HL-60 (cell line): Measurements from ENCODE around the gene PGRMC1.

Experiments used
- DNase-seq, 2 experiments: peaks; one replicate each; pipeline ENCODE4 v3.0.0-alpha.2; 2010 to 2020; ENCODE audit warnings: low read depth in 1 of 2, low spot score in 1 of 2
- H3K27ac ChIP-seq: fragments of 250-450 bp; sonication (Bioruptor Pico); replicated peaks from 2 replicates; pipeline ENCODE4 v1.5.1; 2020; ENCODE audit warnings: mild to moderate bottlenecking, moderate library complexity
- H3K27me3 ChIP-seq: fragments of 250-450 bp; sonication (Bioruptor Pico); 2 replicates; pipeline ENCODE4 v1.5.1; 2021; ENCODE audit warnings: mild to moderate bottlenecking, moderate library complexity; ENCODE audit not compliant: insufficient read depth, poor library complexity, severe bottlenecking
- H3K4me3 ChIP-seq: replicated peaks from 2 replicates; pipeline ENCODE4 v1.5.1; 2011; ENCODE audit warnings: mild to moderate bottlenecking, control low read depth, low read length; ENCODE audit not compliant: insufficient read depth
- GABPA ChIP-seq: IDR thresholded peaks from 2 replicates; pipeline ENCODE4 v1.6.1; 2012; ENCODE audit warnings: low read depth
- POLR2AphosphoS5 ChIP-seq: IDR thresholded peaks from 2 replicates; pipeline ENCODE4 v1.6.1; 2012; ENCODE audit warnings: low read depth
- REST ChIP-seq: IDR thresholded peaks from 2 replicates; pipeline ENCODE4 v1.6.1; 2012; ENCODE audit warnings: low read depth; ENCODE audit not compliant: insufficient replicate concordance
- SPI1 ChIP-seq: IDR thresholded peaks from 2 replicates; pipeline ENCODE4 v1.6.1; 2012; ENCODE audit warnings: low read depth, mild to moderate bottlenecking, borderline replicate concordance
- TF ChIP-seq, protein P1 (sequence below): IDR thresholded peaks from one replicate; pipeline ENCODE4 v1.5.1; 2011; ENCODE audit warnings: low read length, control low read depth, inconsistent platforms; ENCODE audit not compliant: insufficient read depth

The PGRMC1 gene

DNA sequence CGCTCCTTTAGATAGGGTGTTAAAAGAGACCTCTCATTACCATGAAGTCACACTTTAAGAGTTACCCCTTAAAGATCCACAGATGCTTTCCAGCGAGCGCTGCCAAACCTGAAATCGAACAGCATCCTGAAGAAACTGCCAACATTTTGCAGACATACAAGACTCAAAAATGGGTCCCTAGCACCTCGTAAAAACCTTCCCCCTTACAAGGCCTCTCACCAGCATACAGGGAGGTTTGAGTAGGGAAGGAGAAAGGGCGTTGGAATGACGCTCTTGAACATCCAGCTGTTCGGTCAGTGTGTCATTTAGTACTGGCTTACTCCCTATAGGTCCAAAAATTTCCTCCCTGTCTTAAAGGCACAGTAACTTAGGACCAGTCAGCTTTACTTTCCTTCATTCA, 45.3 kb upstream of the PGRMC1 start:
- no peaks in the 10 kb centered on the region for H3K27me3 ChIP-seq
- no peak for DNase-seq
- no peak overlapping the region for H3K4me3 ChIP-seq
- no peak overlapping the region for H3K27ac ChIP-seq
- TF ChIP-seq SPI1: no peak
- TF ChIP-seq, protein P1, sequence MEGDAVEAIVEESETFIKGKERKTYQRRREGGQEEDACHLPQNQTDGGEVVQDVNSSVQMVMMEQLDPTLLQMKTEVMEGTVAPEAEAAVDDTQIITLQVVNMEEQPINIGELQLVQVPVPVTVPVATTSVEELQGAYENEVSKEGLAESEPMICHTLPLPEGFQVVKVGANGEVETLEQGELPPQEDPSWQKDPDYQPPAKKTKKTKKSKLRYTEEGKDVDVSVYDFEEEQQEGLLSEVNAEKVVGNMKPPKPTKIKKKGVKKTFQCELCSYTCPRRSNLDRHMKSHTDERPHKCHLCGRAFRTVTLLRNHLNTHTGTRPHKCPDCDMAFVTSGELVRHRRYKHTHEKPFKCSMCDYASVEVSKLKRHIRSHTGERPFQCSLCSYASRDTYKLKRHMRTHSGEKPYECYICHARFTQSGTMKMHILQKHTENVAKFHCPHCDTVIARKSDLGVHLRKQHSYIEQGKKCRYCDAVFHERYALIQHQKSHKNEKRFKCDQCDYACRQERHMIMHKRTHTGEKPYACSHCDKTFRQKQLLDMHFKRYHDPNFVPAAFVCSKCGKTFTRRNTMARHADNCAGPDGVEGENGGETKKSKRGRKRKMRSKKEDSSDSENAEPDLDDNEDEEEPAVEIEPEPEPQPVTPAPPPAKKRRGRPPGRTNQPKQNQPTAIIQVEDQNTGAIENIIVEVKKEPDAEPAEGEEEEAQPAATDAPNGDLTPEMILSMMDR: no peak
- no peak for TF ChIP-seq POLR2AphosphoS5
- TF ChIP-seq REST: no peak
- TF ChIP-seq GABPA: no peak

GRCh38 chrX:119194621-119195020, 41.5 kb upstream of the PGRMC1 start:
- no peak overlapping the region for H3K27ac ChIP-seq
- no peak for DNase-seq
- no peak overlapping the region for H3K4me3 ChIP-seq
- no peaks in the 10 kb centered on the region for H3K27me3 ChIP-seq
- no peak for TF ChIP-seq SPI1
- TF ChIP-seq REST: no peak
- no peak for TF ChIP-seq GABPA
- no peak for TF ChIP-seq POLR2AphosphoS5
- TF ChIP-seq, protein P1: no peak

- Histone ChIP-seq H3K27me3 (peaks cover 3% of the 10 kb centered on the region), H3K27ac (no peak overlapping the region), H3K4me3 (no peak overlapping the region)
- no peak for TF ChIP-seq REST
- TF ChIP-seq, protein P1: no peak
- no peak for TF ChIP-seq SPI1
- no peak for TF ChIP-seq GABPA
- no peak for TF ChIP-seq POLR2AphosphoS5
- DNase-seq: no peak
These were observed 34.5 kb upstream of the PGRMC1 start for GRCh38 chrX:119201570-119201969.
